Measurements from ENCODE around the gene TXN2.

DNA sequence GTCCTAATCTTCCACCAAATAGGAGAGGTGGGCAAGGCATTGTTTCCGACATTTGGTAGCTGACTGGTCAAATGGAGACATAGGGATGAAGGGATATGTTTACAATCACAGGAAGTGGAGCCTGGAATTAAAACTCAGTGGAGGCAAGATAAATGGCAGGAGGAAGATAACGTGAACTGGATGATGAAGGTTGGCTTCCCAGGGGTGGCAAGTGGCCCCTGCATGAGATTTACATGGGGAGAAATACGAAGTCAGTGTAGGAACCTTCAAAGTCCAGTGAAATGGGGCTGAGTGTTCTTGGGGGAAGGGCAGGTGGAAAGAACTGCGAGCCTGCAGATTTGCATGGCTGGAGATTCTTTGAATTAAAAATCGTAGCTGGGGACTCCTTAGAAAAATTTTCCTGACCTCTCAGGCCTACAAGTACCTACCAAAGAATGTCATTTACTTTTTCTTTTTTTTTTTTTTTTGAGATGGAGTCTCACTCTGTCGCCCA lies 26.1 kb upstream of the TXN2 start:
- TF ChIP-seq, protein P1, sequence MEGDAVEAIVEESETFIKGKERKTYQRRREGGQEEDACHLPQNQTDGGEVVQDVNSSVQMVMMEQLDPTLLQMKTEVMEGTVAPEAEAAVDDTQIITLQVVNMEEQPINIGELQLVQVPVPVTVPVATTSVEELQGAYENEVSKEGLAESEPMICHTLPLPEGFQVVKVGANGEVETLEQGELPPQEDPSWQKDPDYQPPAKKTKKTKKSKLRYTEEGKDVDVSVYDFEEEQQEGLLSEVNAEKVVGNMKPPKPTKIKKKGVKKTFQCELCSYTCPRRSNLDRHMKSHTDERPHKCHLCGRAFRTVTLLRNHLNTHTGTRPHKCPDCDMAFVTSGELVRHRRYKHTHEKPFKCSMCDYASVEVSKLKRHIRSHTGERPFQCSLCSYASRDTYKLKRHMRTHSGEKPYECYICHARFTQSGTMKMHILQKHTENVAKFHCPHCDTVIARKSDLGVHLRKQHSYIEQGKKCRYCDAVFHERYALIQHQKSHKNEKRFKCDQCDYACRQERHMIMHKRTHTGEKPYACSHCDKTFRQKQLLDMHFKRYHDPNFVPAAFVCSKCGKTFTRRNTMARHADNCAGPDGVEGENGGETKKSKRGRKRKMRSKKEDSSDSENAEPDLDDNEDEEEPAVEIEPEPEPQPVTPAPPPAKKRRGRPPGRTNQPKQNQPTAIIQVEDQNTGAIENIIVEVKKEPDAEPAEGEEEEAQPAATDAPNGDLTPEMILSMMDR (IDR thresholded peaks at IDR 0.05; ENCODE audit: insufficient read depth, low read depth, low read length): no peak
- no peak for TF ChIP-seq EZH2 (IDR thresholded peaks at IDR 0.05; ENCODE audit: insufficient read depth, low read length)
